NCI-H2107 (cell line): Measurements from ENCODE around the gene USHBP1.

Experiments
- DNase-seq: peaks from one replicate; lab custom pipeline; 2025; lab: John Stamatoyannopoulos, UW

Gene USHBP1

GRCh38 chr19:17211547-17212446 lies 52.7 kb downstream of the USHBP1 start:
- DNase-seq, result no peak

GRCh38 chr19:17210296-17210695 lies 54.2 kb downstream of the USHBP1 start:
- no peak for DNase-seq

GRCh38 chr19:17209126-17210036 lies 55.2 kb downstream of the USHBP1 start:
- no peak for DNase-seq

DNA sequence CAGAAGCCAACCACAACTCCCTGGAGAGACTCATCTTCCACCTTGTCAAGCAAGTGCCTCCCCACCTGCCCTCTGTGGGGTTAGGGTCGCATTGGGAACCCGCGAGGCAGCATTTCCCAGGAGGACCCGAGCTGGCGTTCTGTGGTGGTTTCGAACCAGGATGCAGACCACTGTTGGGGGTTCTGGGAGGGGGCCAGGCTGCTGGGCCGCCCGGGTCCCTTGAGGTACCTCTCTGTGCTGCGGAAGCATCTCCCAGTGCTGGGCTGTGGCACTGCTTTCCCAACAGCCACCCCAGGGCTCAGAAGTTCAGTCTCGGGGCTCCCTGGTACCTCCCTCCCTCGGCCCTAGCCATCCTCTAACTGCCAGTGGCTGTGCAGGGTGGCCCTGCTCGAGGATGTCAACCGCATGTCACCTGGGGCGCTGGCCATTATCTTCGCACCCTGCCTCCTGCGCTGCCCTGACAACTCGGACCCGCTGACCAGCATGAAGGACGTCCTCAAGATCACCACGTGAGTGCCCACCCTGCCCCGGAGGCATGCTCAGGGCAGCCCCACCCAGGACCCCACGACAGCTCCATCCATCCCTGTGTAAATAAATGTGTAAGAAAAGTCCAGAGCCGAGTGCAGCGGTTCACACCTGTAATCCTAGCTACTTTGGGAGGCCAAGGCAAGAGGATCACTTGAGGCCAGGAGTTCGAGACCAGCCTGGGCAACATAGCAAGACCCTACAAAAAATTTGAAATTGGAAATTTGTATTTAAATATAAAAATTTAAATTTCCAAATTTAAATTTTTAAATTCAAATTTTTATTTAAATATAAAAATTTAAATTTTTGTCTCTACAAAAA lies 57.6 kb downstream of the USHBP1 start:
- DNase-seq, result no peak

- DNase-seq, result no peak
Observed at GRCh38 chr19:17205237-17206140, 59.1 kb downstream of the USHBP1 start.

DNA sequence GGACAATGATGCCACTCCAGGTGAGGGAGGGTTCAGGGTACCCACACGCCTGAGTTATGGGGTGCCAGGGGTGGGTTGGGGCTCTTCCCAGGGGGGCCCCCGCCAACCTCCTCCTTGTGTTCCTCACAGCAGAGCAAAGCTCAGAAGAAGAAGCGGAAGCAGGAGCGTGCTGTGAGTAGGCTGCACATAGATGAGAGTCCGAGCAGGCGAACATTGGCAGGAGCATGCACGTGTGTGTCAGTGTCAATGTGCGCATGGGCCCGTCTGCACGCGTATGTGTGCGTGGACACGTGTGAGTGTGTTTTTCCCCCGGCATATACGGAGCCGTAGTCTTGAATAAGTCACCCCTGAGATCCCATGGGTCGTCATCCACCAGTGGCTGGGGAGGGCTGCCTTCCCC lies 61.8 kb downstream of the USHBP1 start:
- DNase-seq, result no peak

- DNase-seq, result no peak
Observed at GRCh38 chr19:17202249-17202648, 62.3 kb downstream of the USHBP1 start.

- DNase-seq, result no peak
Observed at GRCh38 chr19:17200408-17201079, 64.0 kb downstream of the USHBP1 start.
